ENCODE data around the gene MID1IP1.

MID1IP1 gene

DNA sequence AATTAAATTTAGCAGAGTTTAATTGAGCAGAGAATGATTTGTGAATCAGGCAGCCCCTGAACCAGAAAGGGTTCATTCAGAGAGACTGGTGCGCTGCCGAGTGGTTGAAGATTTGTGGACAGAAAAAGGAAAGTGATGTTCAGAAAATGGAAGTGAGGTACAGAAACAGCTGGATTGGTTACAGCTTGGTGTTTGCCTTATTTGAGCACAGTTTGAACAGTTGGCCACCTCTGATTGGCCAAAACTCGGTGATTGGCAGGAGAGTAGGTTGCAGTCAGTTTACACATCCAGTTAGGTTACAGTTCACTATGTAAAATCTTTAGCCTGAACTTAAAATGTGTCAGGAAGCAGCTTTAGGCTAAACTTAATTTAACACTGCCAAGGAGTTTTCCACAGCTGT, 14.9 kb downstream of the MID1IP1 start:
- DNase-seq (ENCODE audit: low read depth), result no peak

- DNase-seq (ENCODE audit: low read depth), result no peak
Measured at GRCh38 chrX:38817004-38817703, 15.9 kb downstream of the MID1IP1 start.

DNA sequence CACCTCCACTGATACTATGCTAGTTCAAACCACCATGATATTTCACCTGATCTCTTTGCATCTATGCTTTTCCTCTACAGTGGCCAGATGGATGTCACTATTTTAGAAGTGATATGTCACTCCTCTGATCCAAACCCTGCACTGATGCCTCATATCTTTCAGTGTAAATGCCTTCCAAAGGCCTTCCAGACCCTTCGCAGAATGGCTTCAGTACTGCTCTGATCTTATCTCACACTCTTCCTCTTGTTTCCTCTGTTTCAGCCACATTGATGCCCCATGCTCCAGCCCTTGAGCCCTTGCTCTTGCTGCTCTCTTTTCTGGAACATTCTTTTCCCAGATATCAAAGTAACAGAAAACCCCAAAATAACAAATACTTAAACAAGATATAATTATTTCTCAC, 17.9 kb downstream of the MID1IP1 start:
- no peak for DNase-seq (ENCODE audit: low read depth)

- no peak for DNase-seq (ENCODE audit: low read depth)
Measured at GRCh38 chrX:38819709-38820108, 18.4 kb downstream of the MID1IP1 start.

GRCh38 chrX:38820751-38821150, 19.5 kb downstream of the MID1IP1 start:
- no peak for DNase-seq (ENCODE audit: low read depth)

DNA sequence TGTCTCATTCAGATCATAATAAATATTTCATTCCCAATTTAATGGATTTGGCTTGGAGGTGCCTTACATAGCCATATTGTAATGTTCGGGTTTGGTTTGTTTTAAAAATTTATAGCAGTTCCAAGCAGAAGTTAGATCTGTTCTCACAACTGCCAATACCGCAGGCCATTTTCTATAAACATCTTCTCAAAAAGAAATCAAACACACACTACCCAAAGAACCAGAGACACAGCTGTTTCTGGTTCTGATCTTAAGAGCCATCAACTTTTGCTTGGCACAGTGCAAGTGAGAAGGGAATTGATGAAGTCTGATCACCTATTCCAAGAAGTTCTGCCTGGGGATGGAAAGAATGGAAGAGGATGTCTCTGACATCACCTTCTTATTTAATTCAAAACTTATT, 22.9 kb downstream of the MID1IP1 start:
- DNase-seq (ENCODE audit: low read depth), result no peak

DNA sequence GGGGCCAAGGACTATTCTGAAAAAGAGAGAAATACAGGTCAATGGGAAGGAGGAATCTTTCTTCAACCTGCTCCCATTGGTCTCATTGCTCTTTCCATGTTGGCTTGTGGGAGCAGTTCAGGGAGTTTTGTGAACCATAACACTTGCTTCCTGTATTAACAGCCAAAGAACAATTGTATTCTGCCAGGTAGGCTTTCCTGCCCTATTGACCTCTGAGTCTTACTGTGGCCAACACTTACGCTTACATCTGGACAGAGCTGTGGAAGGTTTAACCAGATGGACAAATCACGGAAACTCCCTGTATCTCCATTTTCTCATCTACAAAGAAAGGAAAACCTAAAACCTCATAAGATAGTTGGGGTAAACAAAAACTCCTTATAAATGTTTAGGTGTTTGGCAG, 30.7 kb downstream of the MID1IP1 start:
- DNase-seq (ENCODE audit: low read depth), result no peak

- DNase-seq (ENCODE audit: low read depth), result no peak
Measured at GRCh38 chrX:38837389-38837788, 36.1 kb downstream of the MID1IP1 start.

DNA sequence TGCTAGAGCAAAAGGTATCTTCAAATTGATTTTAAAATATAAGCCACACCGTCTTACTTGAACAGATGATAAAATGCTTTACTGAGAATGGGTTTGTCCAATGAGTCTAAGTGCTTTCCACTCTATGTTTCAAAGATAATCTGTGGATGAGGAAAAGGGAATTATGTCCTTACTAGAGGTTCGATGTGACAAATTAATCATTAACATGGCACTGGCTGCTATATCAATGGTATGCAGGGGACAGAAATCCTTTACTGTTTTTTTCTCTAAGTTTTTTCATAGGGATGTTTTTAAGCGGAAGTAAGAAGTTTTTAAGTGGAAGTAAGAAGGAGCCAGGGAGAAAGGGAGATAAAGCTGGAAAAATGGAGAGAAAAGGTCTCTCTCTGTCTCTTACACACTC, 38.0 kb downstream of the MID1IP1 start:
- DNase-seq (ENCODE audit: low read depth), result no peak

DNA sequence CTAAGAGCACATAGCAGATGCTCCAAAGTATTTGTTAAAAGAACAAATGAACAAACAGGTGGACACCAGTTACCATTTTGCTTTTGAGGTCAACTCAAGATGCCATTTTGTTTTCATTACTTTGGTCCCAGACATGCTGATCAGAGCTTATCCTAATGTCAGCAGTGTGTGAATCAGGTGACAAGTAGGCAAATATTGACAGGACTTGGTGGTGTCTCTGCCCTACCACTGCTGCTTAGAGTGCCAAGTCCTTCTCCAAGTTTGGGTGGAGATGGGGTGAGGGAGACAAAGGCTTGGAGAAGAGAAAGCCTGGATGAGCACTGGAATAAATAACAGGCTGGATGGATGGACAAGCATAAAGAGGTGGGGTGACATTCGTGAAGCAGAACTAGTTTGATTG, 38.7 kb downstream of the MID1IP1 start:
- DNase-seq (ENCODE audit: low read depth), result no peak

- DNase-seq (ENCODE audit: low read depth), result no peak
Measured at GRCh38 chrX:38841750-38842149, 40.5 kb downstream of the MID1IP1 start.

GRCh38 chrX:38845426-38845825, 44.2 kb downstream of the MID1IP1 start:
- no peak for DNase-seq (ENCODE audit: low read depth)

DNA sequence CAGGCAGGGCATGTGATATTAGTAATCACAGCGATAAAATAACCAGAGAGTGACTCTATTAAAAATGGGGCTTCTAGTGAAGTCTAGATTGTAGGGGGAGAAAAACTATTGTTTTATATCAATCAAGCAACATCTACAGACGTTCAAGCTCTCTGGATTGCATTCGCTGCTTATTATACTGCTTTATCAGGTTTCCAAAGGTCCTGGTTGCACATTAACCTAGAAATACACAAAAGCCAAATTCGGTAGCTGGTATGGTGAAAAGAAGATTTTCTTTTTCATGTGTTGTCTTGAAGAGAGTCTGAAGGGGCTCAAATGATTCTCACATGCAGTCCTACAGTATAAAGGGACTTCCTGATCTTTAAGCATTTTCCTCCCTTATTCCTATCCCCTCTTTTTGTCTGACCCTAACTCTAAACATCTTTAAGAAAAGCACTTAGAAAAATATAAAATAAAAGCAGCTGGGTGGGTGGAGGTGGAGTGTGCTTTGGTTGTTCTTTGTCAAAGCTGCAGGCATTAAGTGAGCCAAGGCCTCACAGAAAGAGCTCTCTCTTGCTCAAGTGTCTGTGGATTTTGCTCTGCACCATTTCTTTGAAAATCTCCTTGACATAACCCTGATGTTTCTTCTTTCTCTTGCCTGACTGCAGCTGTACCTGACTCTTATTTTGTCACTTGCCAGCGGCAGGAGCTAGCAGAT, 46.1 kb downstream of the MID1IP1 start:
- DNase-seq (ENCODE audit: low read depth), result no peak

- no peak for DNase-seq (ENCODE audit: low read depth)
Measured at GRCh38 chrX:38847903-38848230, 46.6 kb downstream of the MID1IP1 start.

GRCh38 chrX:38848671-38849455, 47.6 kb downstream of the MID1IP1 start:
- DNase-seq (ENCODE audit: low read depth), result no peak

DNA sequence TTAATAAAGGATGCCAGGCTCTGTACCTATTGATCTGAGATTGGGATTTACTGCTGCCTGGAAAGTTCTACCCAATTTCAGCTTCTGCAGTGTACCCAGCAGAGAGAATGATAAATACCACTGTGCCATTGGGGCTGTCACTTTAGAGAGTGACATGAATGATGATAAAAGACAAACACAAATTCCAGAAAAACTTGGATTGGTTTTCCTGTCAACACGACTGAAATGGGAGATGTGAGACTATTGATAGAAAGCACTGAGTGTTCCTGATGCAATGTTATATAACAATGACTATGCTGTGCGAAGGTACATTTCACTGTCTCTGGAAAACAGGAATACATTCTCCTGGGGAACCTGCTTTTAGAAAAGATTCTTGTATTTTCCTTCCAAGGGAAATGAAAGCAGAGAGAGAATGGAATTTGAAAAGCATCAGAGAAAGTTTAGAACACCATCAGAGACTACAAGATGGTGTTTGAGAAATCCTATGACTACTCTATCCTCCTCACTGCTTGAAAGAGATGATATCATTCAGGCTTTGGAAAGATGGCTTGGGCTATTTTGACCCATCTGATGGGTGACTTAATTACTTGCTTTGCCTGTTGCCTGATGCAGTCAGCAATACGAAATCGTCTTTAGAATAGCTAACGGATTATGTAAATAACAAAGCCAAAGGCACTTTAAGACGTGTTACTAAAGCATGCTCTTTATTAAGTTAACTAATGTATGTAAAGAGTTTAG, 49.7 kb downstream of the MID1IP1 start:
- no peak for DNase-seq (ENCODE audit: low read depth)

DNA sequence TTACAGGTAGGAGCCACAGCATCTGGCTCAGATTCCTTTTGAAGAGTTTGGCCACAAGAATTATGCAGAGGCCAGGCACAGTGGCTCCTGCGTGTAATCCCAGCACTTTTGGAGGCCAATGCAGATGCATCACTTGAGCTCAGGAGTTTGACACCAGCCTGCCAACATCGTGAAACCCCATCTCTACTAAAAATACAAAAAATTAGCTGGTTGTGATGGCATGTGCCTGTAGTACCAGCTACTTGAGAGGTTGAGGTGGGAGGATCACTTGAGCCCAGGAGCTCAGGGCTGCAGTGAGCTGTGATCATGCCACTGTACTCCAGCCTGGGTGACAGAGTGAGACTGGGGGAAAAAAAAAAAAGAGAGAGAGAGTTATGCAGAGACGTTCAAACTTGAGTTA, 53.0 kb downstream of the MID1IP1 start:
- no peak for DNase-seq (ENCODE audit: low read depth)

Data from GM04503 (cell line).